HG02571 (cell line): Measurements from ENCODE around the gene RNU11.
"Not testable (repeated sequence)": the region's sequence is repeated elsewhere in the genome, so short reads cannot be mapped to it uniquely, and the experiment has no call there.

ENCODE experiments used
- ATAC-seq: cut with Tn5 transposase; IDR thresholded peaks from one replicate; pipeline ENCODE4 v1.9.1; 2021; ENCODE audit warnings: mild to moderate bottlenecking, moderate library complexity; ENCODE audit not compliant: unreplicated experiment

Gene RNU11

DNA sequence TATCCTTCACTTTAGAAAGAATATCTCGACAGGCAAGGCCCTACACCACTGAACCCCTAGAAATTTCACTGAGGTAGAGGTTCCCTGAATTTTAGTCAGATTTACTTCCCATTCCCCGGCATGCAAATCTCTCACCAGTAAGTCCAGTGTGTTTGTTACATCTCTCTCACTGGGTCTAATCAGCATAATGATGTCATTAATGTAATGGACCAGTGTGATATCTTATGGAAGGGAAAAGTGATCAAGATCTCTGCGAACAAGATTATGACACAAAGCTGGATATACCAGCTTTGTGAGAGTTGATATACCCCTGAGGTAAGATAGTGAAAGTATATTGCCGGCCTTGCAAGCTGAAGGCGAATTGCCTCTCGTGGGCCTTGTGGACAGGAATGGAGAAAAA, 7.9 kb downstream of the RNU11 start:
- ATAC-seq, result no peak

DNA sequence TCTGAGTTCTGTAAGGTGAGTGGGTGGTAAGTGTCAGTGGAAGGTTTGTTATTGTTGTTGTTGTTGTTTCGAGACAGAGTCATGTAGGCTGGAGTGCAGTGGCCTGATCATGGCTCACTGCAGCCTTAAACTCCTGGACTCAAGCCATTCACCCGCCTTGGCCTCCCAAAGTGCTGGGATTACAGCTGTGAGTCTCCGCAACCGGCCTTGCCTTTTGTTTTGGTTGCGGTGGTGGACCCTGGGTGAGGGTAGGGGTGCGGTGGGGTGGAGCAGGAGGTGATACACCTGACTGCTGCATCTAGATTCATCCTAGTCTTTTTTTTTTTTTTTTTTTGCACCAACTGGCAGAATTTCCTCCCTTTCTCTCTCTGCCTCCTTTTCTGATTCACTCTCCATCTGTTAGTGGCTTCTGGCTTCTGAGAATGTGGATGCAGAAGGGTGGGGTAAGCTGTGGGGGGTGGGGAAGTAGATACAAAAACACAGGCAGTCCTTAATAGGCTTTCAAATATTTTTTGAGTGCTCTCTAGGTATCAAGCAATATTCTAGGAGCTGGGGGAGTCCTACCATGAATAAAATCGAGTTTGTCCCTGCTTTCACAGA, 15.6 kb downstream of the RNU11 start:
- no peak for ATAC-seq

DNA sequence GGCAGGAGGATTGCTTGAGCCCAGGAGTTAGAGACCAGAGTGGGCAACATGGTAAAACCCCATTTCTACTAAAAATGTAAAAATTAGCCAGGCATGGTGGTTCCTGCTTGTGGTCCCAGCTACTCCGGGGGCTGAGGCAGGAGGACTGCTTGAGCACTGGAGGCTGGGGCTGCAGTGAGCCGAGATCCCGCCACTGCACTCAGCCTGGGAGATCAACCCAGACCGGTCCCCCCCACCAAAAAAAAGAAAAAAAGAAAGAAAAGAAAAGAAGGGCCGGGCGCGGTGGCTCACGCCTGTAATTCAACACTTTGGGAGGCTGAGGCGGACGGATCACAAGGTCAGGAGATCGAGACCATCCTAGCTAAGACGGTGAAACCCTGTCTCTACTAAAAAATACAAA, 18.4 kb downstream of the RNU11 start:
- no peak for ATAC-seq

DNA sequence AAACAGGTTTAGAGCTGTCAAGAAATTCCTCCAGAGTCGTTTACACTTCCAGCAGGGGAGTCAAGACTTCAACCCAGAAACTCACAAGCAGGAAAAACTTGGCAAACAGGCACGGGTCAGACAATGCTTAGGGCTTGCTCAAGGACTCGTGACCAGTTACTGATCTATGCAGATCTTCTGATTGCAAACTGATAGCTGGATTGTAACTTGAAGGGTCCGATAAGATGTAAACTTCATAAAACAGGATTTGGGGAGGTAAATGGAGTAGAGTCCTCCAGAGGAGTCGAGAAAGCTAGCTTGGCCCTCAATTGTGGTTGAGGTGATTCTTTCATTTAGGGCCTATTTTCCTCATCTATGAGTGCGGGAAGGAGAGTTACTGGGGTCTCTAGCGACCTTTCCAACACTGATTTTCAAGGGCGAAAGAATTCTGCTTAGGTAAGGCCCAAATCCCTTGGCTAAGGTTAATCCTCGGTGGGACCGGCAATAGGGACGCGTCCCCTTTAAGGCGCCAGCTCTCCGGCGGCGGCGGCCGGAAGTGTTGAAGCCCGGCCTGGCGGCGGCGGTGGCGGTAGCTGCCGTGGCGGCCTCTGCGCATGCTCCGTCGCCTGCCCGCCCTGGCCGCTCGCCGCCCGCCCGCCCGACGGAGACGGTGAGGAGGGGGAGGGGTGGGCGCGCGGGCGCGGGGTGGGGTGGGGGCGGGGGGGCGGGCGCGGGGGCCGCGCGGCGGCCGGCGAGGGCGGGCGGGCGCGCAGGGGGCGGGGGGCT, 20.0 kb downstream of the RNU11 start, which contains the start of gene GMEB1:
GMEB1 (plus strand) TSS at position 594 of the 765 bp plus-strand sequence. CDS start 14,829 bp downstream, outside the sequence.
- peak; percentile 70 for ATAC-seq

DNA sequence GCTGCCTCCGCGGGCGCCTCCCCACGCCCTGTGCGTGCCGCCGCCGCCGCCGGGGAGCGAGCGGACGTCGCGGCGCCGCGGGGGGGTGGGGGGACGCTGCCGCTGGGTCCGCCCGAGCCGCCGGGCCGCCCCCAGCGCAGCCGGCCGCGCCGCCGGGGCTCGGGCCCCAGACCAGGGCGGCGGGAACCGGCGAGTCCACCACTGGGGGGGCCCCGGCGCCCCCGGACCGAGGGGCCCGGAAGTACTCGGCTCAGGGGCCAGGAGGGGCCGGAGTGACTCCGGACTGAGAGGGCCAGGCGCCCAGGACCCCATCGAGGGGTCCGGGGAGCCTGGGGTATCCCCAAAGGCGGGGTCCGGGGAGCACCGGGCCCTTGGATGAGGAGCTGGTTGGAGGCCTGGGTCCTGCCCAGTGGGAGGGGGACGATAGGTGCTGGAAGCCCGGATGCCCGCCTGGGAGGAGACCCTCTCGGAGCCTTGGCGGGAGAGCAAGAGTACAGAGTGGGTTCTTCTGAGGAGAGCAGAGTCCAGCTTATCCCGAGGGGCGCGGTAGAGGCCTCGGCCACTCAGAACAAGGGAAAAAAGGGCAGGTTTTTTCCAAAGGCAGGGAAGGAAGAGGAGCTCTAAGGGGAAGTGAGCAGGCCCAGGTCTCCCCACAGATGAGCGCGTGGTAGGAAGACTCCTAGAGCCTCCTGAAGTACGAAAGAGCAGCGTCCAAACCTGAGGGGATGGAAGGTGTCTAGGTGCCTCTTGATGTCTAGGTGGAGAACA, 20.7 kb downstream of the RNU11 start:
- ATAC-seq, result peak; percentile 40

DNA sequence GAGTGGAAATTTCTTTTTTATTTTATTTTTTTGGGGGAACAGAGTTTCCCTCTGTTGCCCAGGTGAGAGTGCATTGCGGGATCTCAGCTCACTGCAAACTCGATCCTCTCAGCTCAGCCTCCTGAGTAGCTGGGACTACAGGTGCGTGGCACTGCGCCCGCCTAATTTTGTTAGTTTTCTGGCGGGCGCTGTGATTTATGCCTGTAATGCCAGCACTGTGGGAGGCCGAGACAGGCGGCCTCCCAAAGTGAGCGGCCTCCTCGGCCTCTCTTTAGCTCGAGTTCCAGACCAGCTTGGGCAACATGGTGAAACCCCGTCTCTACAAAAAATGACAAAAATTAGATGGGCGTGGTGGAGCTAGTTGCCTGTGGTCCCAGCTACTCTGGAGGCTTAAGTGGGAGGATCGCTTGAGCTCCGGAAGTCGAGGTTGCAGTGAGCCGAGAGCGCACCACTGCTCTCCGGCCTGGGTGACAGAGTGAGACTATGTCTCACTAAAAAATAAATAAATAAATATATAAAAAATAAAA, 22.9 kb downstream of the RNU11 start:
- no peak for ATAC-seq

DNA sequence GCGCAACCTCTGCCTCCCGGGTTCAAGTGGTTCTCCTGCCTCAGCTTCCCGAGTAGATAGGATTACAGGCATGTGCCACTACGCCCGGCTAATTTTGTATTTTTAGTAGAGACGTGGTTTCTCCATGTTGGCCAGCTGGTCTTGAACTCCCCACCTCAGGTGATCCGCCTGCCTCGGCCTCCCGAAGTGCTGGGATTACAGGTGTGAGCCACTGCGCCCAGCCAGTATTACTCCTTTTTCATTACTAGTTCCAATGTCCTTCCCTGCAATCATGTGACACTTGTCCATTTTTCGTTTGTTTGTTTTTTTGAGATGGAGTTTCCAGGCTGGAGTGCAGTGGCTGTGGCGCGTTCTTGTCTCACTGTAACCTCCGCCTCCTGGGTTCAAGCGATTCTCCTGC, 24.6 kb downstream of the RNU11 start:
- not testable (repeated sequence) for ATAC-seq

DNA sequence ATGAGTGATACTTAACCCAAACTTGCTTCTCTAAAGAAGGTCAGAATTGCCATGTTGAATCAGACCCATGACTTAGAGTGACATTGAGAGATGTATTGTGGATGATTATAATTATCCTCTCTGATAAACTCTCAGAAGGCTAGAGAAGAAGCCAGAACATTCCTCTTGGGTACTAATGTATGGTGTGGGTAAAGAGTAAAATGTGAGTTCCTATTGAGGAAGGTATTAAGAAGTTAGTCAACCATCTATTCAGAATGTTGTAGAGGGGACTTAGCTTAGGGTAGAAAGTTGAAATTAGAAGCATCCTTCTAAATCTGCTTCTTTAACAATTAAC, 27.5 kb downstream of the RNU11 start:
- no peak for ATAC-seq

DNA sequence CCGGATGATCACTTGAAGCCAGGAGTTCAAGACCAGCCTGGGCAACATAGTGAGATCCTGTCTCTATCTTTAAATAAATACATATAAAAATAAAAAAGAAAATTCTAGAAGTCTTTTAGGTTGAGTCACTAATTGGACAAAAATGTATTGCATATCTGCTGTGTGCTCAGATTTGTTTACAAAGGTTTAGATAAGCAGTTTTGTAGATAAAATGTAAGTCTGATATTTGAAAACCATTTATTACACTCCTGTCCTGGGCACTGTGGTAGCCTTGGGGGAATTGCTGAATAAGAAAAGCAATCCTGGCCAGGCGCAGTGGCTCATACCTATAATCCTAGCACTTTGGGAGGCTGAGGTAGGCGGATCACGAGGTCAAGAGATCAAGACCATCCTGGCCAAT, 31.8 kb downstream of the RNU11 start:
- no peak for ATAC-seq

DNA sequence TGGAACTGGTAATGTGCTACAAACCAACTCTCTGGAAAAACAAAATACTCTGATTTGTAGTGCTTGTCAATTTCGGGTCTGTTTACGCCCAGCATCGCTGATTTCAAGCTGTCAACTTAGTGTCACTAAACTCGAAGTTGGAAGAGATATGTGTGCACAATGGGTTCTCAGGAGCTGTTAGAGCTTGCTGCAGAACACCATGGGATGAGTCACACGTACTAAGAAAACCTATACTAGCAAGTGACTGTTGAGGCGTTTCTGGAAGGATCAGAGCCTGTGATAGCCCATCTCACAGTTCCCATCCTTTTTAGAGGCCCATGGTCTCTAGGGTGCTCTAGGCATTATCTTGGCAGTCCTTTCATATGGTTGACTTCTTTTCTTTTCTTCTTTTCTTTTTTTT, 34.4 kb downstream of the RNU11 start:
- ATAC-seq, result no peak

DNA sequence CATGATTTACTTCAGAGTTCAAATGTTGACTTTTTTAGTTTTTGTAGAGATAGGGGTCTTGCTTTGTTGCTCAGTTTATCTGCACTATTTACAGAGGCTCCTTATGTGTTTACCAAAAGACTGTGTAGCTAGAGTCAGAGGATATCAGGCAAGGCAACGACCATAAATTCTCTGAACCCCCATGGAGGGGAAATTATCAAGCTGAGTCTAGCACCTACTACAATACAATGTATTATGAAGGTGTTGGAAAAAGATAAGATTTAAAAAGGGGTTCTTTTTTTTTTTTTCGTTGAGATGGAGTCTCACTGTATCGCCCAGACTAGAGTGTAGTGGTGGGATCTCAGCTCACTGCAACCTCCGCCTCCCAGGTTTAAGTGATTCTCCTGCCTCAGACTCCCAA, 36.5 kb downstream of the RNU11 start:
- no peak for ATAC-seq

DNA sequence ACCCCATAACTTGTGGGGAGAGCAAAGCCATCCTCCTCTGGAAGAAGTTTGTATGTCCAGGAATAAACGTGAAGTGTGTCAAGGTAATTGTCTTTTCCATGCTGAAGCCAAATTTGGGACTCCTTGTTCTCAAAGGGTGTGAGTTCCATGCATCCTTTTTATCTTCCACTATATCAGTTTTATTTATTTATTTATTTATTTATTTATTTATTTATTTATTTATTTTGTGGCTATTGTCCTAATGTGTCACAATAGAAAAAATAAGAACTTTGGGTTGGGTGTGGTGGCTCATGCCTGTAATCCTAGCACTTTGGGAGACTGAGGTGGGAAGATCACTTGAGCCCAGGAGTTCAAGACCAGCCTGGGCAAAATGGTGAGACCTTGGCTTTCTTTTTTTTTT, 43.2 kb downstream of the RNU11 start:
- not testable (repeated sequence) for ATAC-seq
